IMR-90 (cell line): ENCODE results near the gene PRDM15. TPM values are rescaled to one million over a fixed set of nuclear protein-coding genes. Genes with fewer than 3 reads are reported as not detected.

Experiments used
- ATAC-seq: fragments of 200-7000 bp; cut with Tn5 transposase; 2 replicates; pipeline ENCODE4 v1.9.1; 2020; ENCODE audit warnings: low read depth, mild to moderate bottlenecking, moderate library complexity
- BruUV-seq: library from RNA; stranded (reverse); fragments of 400-500 nt; replicated peaks from 2 replicates; lab custom pipeline; 2021; lab: Mats Ljungman, UMichigan
- CTCF ChIA-PET: fragments of 300-600 bp; formaldehyde crosslinking; extraction: SDS; loops from one replicate; lab custom pipeline; 2021; ENCODE audit warnings: antibody characterized with exemption; lab: Yijun Ruan, JAX
- POLR2A ChIA-PET: fragments of 300-600 bp; sonication (Branson Sonifier 250); formaldehyde crosslinking; loops from one replicate; lab custom pipeline; 2022; ENCODE audit warnings: antibody characterized with exemption; ENCODE audit not compliant: unreplicated experiment; lab: Charles Lee
- DNase-seq: peaks from one replicate; pipeline ENCODE4 v3.0.0; 2013
- H2AFZ ChIP-seq: replicated peaks from 2 replicates; pipeline ENCODE3; 2013; ENCODE audit warnings: low read length, mild to moderate bottlenecking; ENCODE audit not compliant: poor library complexity
- H2AK5ac ChIP-seq: 2 replicates; pipeline ENCODE4 v1.6.1; 2013; ENCODE audit warnings: low read depth, low read length, inconsistent platforms
- H2AK9ac ChIP-seq: replicated peaks from 2 replicates; pipeline ENCODE3; 2013; ENCODE audit warnings: mild to moderate bottlenecking, low read depth, low read length, moderate library complexity; ENCODE audit not compliant: poor library complexity
- H2BK120ac ChIP-seq: 2 replicates; pipeline ENCODE4 v1.6.1; 2013; ENCODE audit warnings: low read depth, low read length, inconsistent platforms
- H2BK15ac ChIP-seq: 3 replicates; pipeline ENCODE4 v1.6.1; 2013; ENCODE audit warnings: low read depth, low read length, inconsistent platforms
- H2BK20ac ChIP-seq: 2 replicates; pipeline ENCODE4 v1.6.1; 2013; ENCODE audit warnings: low read depth, mild to moderate bottlenecking, inconsistent platforms, low read length, moderate library complexity
- H2BK5ac ChIP-seq: 2 replicates; pipeline ENCODE4 v1.6.1; 2013; ENCODE audit warnings: mild to moderate bottlenecking, low read depth, low read length, inconsistent platforms; ENCODE audit not compliant: poor library complexity, severe bottlenecking
- H3K14ac ChIP-seq: replicated peaks from 2 replicates; pipeline ENCODE4 v1.6.1; 2013; ENCODE audit warnings: low read depth, low read length, inconsistent platforms
- H3K18ac ChIP-seq: 2 replicates; pipeline ENCODE4 v1.6.1; 2013; ENCODE audit warnings: low read depth, low read length, control low read depth
- H3K23ac ChIP-seq: 2 replicates; pipeline ENCODE4 v1.6.1; 2013; ENCODE audit warnings: low read depth, low read length, inconsistent platforms
- H3K27ac ChIP-seq: 2 replicates; pipeline ENCODE4 v1.5.1; 2013; ENCODE audit warnings: mild to moderate bottlenecking, control low read depth, low read length; ENCODE audit not compliant: insufficient read depth
- H3K27me3 ChIP-seq: 2 replicates; pipeline ENCODE4 v1.6.1; 2013; ENCODE audit warnings: low read length; ENCODE audit not compliant: control insufficient read depth, insufficient read depth
- H3K36me3 ChIP-seq: 2 replicates; pipeline ENCODE4 v1.6.1; 2013; ENCODE audit warnings: low read length, mixed read lengths; ENCODE audit not compliant: control insufficient read depth, insufficient read depth
- H3K4ac ChIP-seq: 2 replicates; pipeline ENCODE4 v1.6.1; 2013; ENCODE audit warnings: low read depth, low read length, inconsistent platforms
- H3K4me1 ChIP-seq: 2 replicates; pipeline ENCODE4 v1.6.1; 2013; ENCODE audit warnings: low read length, mixed read lengths; ENCODE audit not compliant: control insufficient read depth, insufficient read depth
- H3K4me2 ChIP-seq: 2 replicates; pipeline ENCODE4 v1.6.1; 2013; ENCODE audit warnings: low read depth, mild to moderate bottlenecking, control low read depth, low read length, moderate library complexity
- H3K4me3 ChIP-seq: 2 replicates; pipeline ENCODE4 v1.5.1; 2013; ENCODE audit warnings: low read depth, mild to moderate bottlenecking, control low read depth, low read length, moderate library complexity; ENCODE audit not compliant: insufficient read depth
- H3K56ac ChIP-seq: 2 replicates; pipeline ENCODE4 v1.6.1; 2013; ENCODE audit warnings: low read length, inconsistent platforms; ENCODE audit not compliant: insufficient read depth; ENCODE audit errors: extremely low read depth
- H3K79me1 ChIP-seq, 2 experiments: 2 replicates each; pipeline ENCODE4 v1.6.1; 2013; ENCODE audit warnings: low read length in 2 of 2, inconsistent platforms in 1 of 2, low read depth in 1 of 2
- H3K9ac ChIP-seq: 2 replicates; pipeline ENCODE4 v1.6.1; 2013; ENCODE audit warnings: low read depth, low read length, control low read depth
- H3K9me1 ChIP-seq: 2 replicates; pipeline ENCODE4 v1.6.1; 2013; ENCODE audit warnings: low read length, inconsistent platforms; ENCODE audit not compliant: insufficient read depth
- H3K9me3 ChIP-seq: 2 replicates; pipeline ENCODE4 v1.6.1; 2013; ENCODE audit warnings: low read length; ENCODE audit not compliant: control insufficient read depth, insufficient read depth
- H4K20me1 ChIP-seq: 2 replicates; pipeline ENCODE4 v1.6.1; 2013; ENCODE audit warnings: low read length, inconsistent platforms; ENCODE audit not compliant: insufficient read depth
- H4K5ac ChIP-seq: 2 replicates; pipeline ENCODE4 v1.6.1; 2013; ENCODE audit warnings: mild to moderate bottlenecking, low read depth, low read length, control low read depth
- H4K8ac ChIP-seq, 2 experiments: 2 replicates each; pipeline ENCODE4 v1.6.1; 2013; ENCODE audit warnings: low read depth in 2 of 2, low read length in 2 of 2, control low read depth in 1 of 2, inconsistent platforms in 1 of 2
- H4K91ac ChIP-seq: 2 replicates; pipeline ENCODE4 v1.6.1; 2013; ENCODE audit warnings: low read depth, low read length, inconsistent platforms; ENCODE audit not compliant: insufficient read depth
- BHLHE40 ChIP-seq: fragments of 150-350 bp; IDR thresholded peaks from 2 replicates; pipeline ENCODE4 v1.6.1; 2016; ENCODE audit warnings: mild to moderate bottlenecking, low read depth, low read length
- CEBPB ChIP-seq: IDR thresholded peaks from 2 replicates; pipeline ENCODE4 v1.6.1; 2012; ENCODE audit warnings: low read depth, low read length, improper control_type of control experiment
- CHD1 ChIP-seq: IDR thresholded peaks from 2 replicates; pipeline ENCODE4 v1.6.1; 2012; ENCODE audit warnings: low read depth, low read length, improper control_type of control experiment
- CTCF ChIP-seq: conservative IDR thresholded peaks from 2 replicates; pipeline ENCODE4 v1.5.1; 2012; ENCODE audit warnings: mild to moderate bottlenecking, low read depth, low read length, improper control_type of control experiment
- ELK1 ChIP-seq: fragments of 150-350 bp; IDR thresholded peaks from 2 replicates; pipeline ENCODE4 v1.6.1; 2016; ENCODE audit warnings: low read depth, mild to moderate bottlenecking, low read length, moderate library complexity, borderline replicate concordance
- FOS ChIP-seq: fragments of 150-350 bp; IDR thresholded peaks from 2 replicates; pipeline ENCODE4 v1.6.1; 2016; ENCODE audit warnings: low read depth, low read length
- MAFK ChIP-seq: IDR thresholded peaks from 2 replicates; pipeline ENCODE4 v1.6.1; 2012; ENCODE audit warnings: low read depth, low read length, improper control_type of control experiment
- MAZ ChIP-seq: IDR thresholded peaks from 2 replicates; pipeline ENCODE4 v1.6.1; 2012; ENCODE audit warnings: low read depth, mild to moderate bottlenecking, low read length, improper control_type of control experiment, moderate library complexity, borderline replicate concordance
- MXI1 ChIP-seq: IDR thresholded peaks from 2 replicates; pipeline ENCODE4 v1.6.1; 2012; ENCODE audit warnings: low read depth, mild to moderate bottlenecking, low read length, moderate library complexity, borderline replicate concordance
- NFE2L2 ChIP-seq: fragments of 150-350 bp; IDR thresholded peaks from 2 replicates; pipeline ENCODE4 v1.6.1; 2016; ENCODE audit warnings: low read depth, mild to moderate bottlenecking, low read length
- POLR2A ChIP-seq: IDR thresholded peaks from 2 replicates; pipeline ENCODE4 v1.6.1; 2012; ENCODE audit warnings: mild to moderate bottlenecking, low read depth, low read length
- RAD21 ChIP-seq: IDR thresholded peaks from 2 replicates; pipeline ENCODE4 v1.6.1; 2012; ENCODE audit warnings: low read length, improper control_type of control experiment
- RCOR1 ChIP-seq: IDR thresholded peaks from 2 replicates; pipeline ENCODE4 v1.6.1; 2012; ENCODE audit warnings: mild to moderate bottlenecking, low read length, improper control_type of control experiment; ENCODE audit not compliant: insufficient replicate concordance
- RFX5 ChIP-seq: IDR thresholded peaks from 2 replicates; pipeline ENCODE4 v1.8.0; 2012; ENCODE audit warnings: low read depth, mild to moderate bottlenecking, low read length, moderate library complexity
- SMC3 ChIP-seq: fragments of 150-350 bp; IDR thresholded peaks from 2 replicates; pipeline ENCODE4 v1.6.1; 2016; ENCODE audit warnings: low read depth, mild to moderate bottlenecking, antibody characterized with exemption, low read length, moderate library complexity
- USF2 ChIP-seq: fragments of 150-350 bp; IDR thresholded peaks from 2 replicates; pipeline ENCODE4 v1.6.1; 2017; ENCODE audit warnings: mild to moderate bottlenecking, antibody characterized with exemption, low read length, low read depth
- WGBS, 2 experiments: methylation state at CpG; one replicate each; pipeline versions ENCODE4 v1.1.5 to v1.1.7; 2013; ENCODE audit warnings: missing lambda C conversion rate in 2 of 2; ENCODE audit not compliant: insufficient read length in 1 of 2; ENCODE audit errors: extremely low coverage in 2 of 2; 5-methylcytosine and 5-hydroxymethylcytosine counted together
- dilution Hi-C: fragments of 300-500 bp; cut with HindIII; formaldehyde crosslinking; loops from one replicate; pipeline ENCODE4 v1.14.3; 2018; ENCODE audit warnings: low sequenced_read_pairs; ENCODE audit not compliant: unreplicated experiment
- in situ Hi-C: fragments of 300-500 bp; cut with MboI; formaldehyde crosslinking; loops from 3 replicates; pipeline ENCODE4 v1.14.3; 2019; ENCODE audit warnings: low sequenced_read_pairs, inconsistent platforms, mixed read lengths
- intact Hi-C: fragments of 100-400 bp; cut with micrococcal nuclease; formaldehyde crosslinking; loops from 2 replicates; pipeline ENCODE4 v1.10.0; 2022
- polyA plus RNA-seq, 3 experiments: library from polyadenylated mRNA; depleted of rRNA; stranded (reverse); fragments of >200 nt; gene quantifications; 2 replicates each; pipeline ENCODE4 v1.2.3, GENCODE V29; 2012; ENCODE audit warnings: low replicate concordance in 1 of 3
- total RNA-seq: library from RNA; depleted of rRNA; stranded (reverse); fragments of >200 nt; gene quantifications from 2 replicates; pipeline ENCODE4 v1.2.3, GENCODE V29; 2012

Gene PRDM15
- total and polyA plus RNA-seq, 2 of the 4 experiments (the other 2 are of a cell fraction): 7.3 to 8.8 TPM

- H3K9ac ChIP-seq: no peak overlapping the region
- no TSS peak for BruUV-seq
- TF ChIP-seq CTCF (no peak), FOS (no peak), POLR2A (no peak), MAZ (no peak), SMC3 (no peak), NFE2L2 (no peak), MXI1 (no peak), CHD1 (no peak), RAD21 (no peak), MAFK (no peak), ELK1 (no peak), CEBPB (no peak), USF2 (no peak), RFX5 (no peak), RCOR1 (no peak), BHLHE40 (no peak)
- no peak overlapping the region for H2BK20ac ChIP-seq
- no peak overlapping the region for H3K4me3 ChIP-seq
- H2BK15ac ChIP-seq: no peak overlapping the region
- WGBS, 2 experiments: 100% methylated on average over 1 of the region's 8 CpGs; no CpG with 5 or more reads in 1 of the 2 experiments
- no peak overlapping the region for H3K56ac ChIP-seq
- H3K27me3 ChIP-seq: no peaks in the 10 kb centered on the region
- no peak overlapping the region for H3K27ac ChIP-seq
- no peaks in the 10 kb centered on the region for H3K9me3 ChIP-seq
- ATAC-seq (no peak), DNase-seq (no peak)
- H3K23ac ChIP-seq: no peak overlapping the region
- intact Hi-C loops: no loop called here
- H3K36me3 ChIP-seq: peaks cover 4% of the 10 kb centered on the region
- no peak overlapping the region for H2BK120ac ChIP-seq
- in situ Hi-C loops: no loop called here
- peaks cover 16% of the 10 kb centered on the region for H3K9me1 ChIP-seq
- H2AK5ac ChIP-seq: no peak overlapping the region
- no peak overlapping the region for H2BK5ac ChIP-seq
- H3K18ac ChIP-seq: no peak overlapping the region
- H4K91ac ChIP-seq: no peak overlapping the region
- H3K4me1 ChIP-seq: peaks cover 14% of the 10 kb centered on the region
- no peak overlapping the region for H3K4me2 ChIP-seq
- H4K5ac ChIP-seq: no peak overlapping the region
- no peak overlapping the region for H2AK9ac ChIP-seq
- no peaks in the 10 kb centered on the region for H4K20me1 ChIP-seq
- ChIA-PET CTCF (interaction anchor here (0.6 to 1.2 kb wide), 2 partner anchors 30 to 46 kb away, joined by 3 to 4 read pairs; no protein-coding TSS in a partner anchor), POLR2A (no interaction called here)
- H3K79me1 ChIP-seq: peaks cover 21 to 46% of the 10 kb centered on the region in 2 experiments
- H3K14ac ChIP-seq: no peak overlapping the region
- H2AFZ ChIP-seq: no peak overlapping the region
- no peak overlapping the region for H4K8ac ChIP-seq
- dilution Hi-C loops: no loop called here
- no peak overlapping the region for H3K4ac ChIP-seq
Observed at GRCh38 chr21:41923186-41923585, 44.0 kb upstream of the PRDM15 start.
